Body of pancreas (tissue), 4 donors: ENCODE results near the gene GSTO2.

Experiments used
- CTCF ChIP-seq, 7 experiments: fragments of 450-650 bp in 4 of 7; fragments of 200-600 bp in 3 of 7; sonication (generic) in 3 of 7; IDR thresholded peaks; one replicate each; pipeline ENCODE4 v1.5.1; 2016 to 2019; ENCODE audit warnings: antibody characterized with exemption in 7 of 7
- POLR2A ChIP-seq, 3 donors: fragments of 450-650 bp; IDR thresholded peaks; one replicate each; pipeline ENCODE4 v1.6.1; 2016; ENCODE audit warnings: antibody characterized with exemption in 3 of 3, mild to moderate bottlenecking in 2 of 3

- no peak for TF ChIP-seq CTCF (IDR thresholded peaks at IDR 0.05)
- no peak for TF ChIP-seq POLR2A (IDR thresholded peaks at IDR 0.05)
Measured at GRCh38 chr10:104264783-104265182, 4.2 kb upstream of the GSTO2 start.
